IMR-90 (cell line): ENCODE data around the gene FBN1. TPM values are rescaled to one million over a fixed set of nuclear protein-coding genes. Genes with fewer than 3 reads are reported as not detected.

Source experiments
- ATAC-seq: fragments of 200-7000 bp; cut with Tn5 transposase; 2 replicates; pipeline ENCODE4 v1.9.1; 2020; ENCODE audit warnings: low read depth, mild to moderate bottlenecking, moderate library complexity
- BruUV-seq: library from RNA; stranded (reverse); fragments of 400-500 nt; replicated peaks from 2 replicates; lab custom pipeline; 2021; lab: Mats Ljungman, UMichigan
- CTCF ChIA-PET: fragments of 300-600 bp; formaldehyde crosslinking; extraction: SDS; loops from one replicate; lab custom pipeline; 2021; ENCODE audit warnings: antibody characterized with exemption; lab: Yijun Ruan, JAX
- POLR2A ChIA-PET: fragments of 300-600 bp; sonication (Branson Sonifier 250); formaldehyde crosslinking; loops from one replicate; lab custom pipeline; 2022; ENCODE audit warnings: antibody characterized with exemption; ENCODE audit not compliant: unreplicated experiment; lab: Charles Lee
- DNase-seq: peaks from one replicate; pipeline ENCODE4 v3.0.0; 2013
- H2AFZ ChIP-seq: replicated peaks from 2 replicates; pipeline ENCODE3; 2013; ENCODE audit warnings: low read length, mild to moderate bottlenecking; ENCODE audit not compliant: poor library complexity
- H2AK5ac ChIP-seq: 2 replicates; pipeline ENCODE4 v1.6.1; 2013; ENCODE audit warnings: low read depth, low read length, inconsistent platforms
- H2AK9ac ChIP-seq: replicated peaks from 2 replicates; pipeline ENCODE3; 2013; ENCODE audit warnings: mild to moderate bottlenecking, low read depth, low read length, moderate library complexity; ENCODE audit not compliant: poor library complexity
- H2BK120ac ChIP-seq: 2 replicates; pipeline ENCODE4 v1.6.1; 2013; ENCODE audit warnings: low read depth, low read length, inconsistent platforms
- H2BK15ac ChIP-seq: 3 replicates; pipeline ENCODE4 v1.6.1; 2013; ENCODE audit warnings: low read depth, low read length, inconsistent platforms
- H2BK20ac ChIP-seq: 2 replicates; pipeline ENCODE4 v1.6.1; 2013; ENCODE audit warnings: low read depth, mild to moderate bottlenecking, inconsistent platforms, low read length, moderate library complexity
- H2BK5ac ChIP-seq: 2 replicates; pipeline ENCODE4 v1.6.1; 2013; ENCODE audit warnings: mild to moderate bottlenecking, low read depth, low read length, inconsistent platforms; ENCODE audit not compliant: poor library complexity, severe bottlenecking
- H3K14ac ChIP-seq: replicated peaks from 2 replicates; pipeline ENCODE4 v1.6.1; 2013; ENCODE audit warnings: low read depth, low read length, inconsistent platforms
- H3K18ac ChIP-seq: 2 replicates; pipeline ENCODE4 v1.6.1; 2013; ENCODE audit warnings: low read depth, low read length, control low read depth
- H3K23ac ChIP-seq: 2 replicates; pipeline ENCODE4 v1.6.1; 2013; ENCODE audit warnings: low read depth, low read length, inconsistent platforms
- H3K27ac ChIP-seq: 2 replicates; pipeline ENCODE4 v1.5.1; 2013; ENCODE audit warnings: mild to moderate bottlenecking, control low read depth, low read length; ENCODE audit not compliant: insufficient read depth
- H3K27me3 ChIP-seq: 2 replicates; pipeline ENCODE4 v1.6.1; 2013; ENCODE audit warnings: low read length; ENCODE audit not compliant: control insufficient read depth, insufficient read depth
- H3K36me3 ChIP-seq: 2 replicates; pipeline ENCODE4 v1.6.1; 2013; ENCODE audit warnings: low read length, mixed read lengths; ENCODE audit not compliant: control insufficient read depth, insufficient read depth
- H3K4ac ChIP-seq: 2 replicates; pipeline ENCODE4 v1.6.1; 2013; ENCODE audit warnings: low read depth, low read length, inconsistent platforms
- H3K4me1 ChIP-seq: 2 replicates; pipeline ENCODE4 v1.6.1; 2013; ENCODE audit warnings: low read length, mixed read lengths; ENCODE audit not compliant: control insufficient read depth, insufficient read depth
- H3K4me2 ChIP-seq: 2 replicates; pipeline ENCODE4 v1.6.1; 2013; ENCODE audit warnings: low read depth, mild to moderate bottlenecking, control low read depth, low read length, moderate library complexity
- H3K4me3 ChIP-seq: 2 replicates; pipeline ENCODE4 v1.5.1; 2013; ENCODE audit warnings: low read depth, mild to moderate bottlenecking, control low read depth, low read length, moderate library complexity; ENCODE audit not compliant: insufficient read depth
- H3K56ac ChIP-seq: 2 replicates; pipeline ENCODE4 v1.6.1; 2013; ENCODE audit warnings: low read length, inconsistent platforms; ENCODE audit not compliant: insufficient read depth; ENCODE audit errors: extremely low read depth
- H3K79me1 ChIP-seq, 2 experiments: 2 replicates each; pipeline ENCODE4 v1.6.1; 2013; ENCODE audit warnings: low read length in 2 of 2, inconsistent platforms in 1 of 2, low read depth in 1 of 2
- H3K9ac ChIP-seq: 2 replicates; pipeline ENCODE4 v1.6.1; 2013; ENCODE audit warnings: low read depth, low read length, control low read depth
- H3K9me1 ChIP-seq: 2 replicates; pipeline ENCODE4 v1.6.1; 2013; ENCODE audit warnings: low read length, inconsistent platforms; ENCODE audit not compliant: insufficient read depth
- H3K9me3 ChIP-seq: 2 replicates; pipeline ENCODE4 v1.6.1; 2013; ENCODE audit warnings: low read length; ENCODE audit not compliant: control insufficient read depth, insufficient read depth
- H4K20me1 ChIP-seq: 2 replicates; pipeline ENCODE4 v1.6.1; 2013; ENCODE audit warnings: low read length, inconsistent platforms; ENCODE audit not compliant: insufficient read depth
- H4K5ac ChIP-seq: 2 replicates; pipeline ENCODE4 v1.6.1; 2013; ENCODE audit warnings: mild to moderate bottlenecking, low read depth, low read length, control low read depth
- H4K8ac ChIP-seq, 2 experiments: 2 replicates each; pipeline ENCODE4 v1.6.1; 2013; ENCODE audit warnings: low read depth in 2 of 2, low read length in 2 of 2, control low read depth in 1 of 2, inconsistent platforms in 1 of 2
- H4K91ac ChIP-seq: 2 replicates; pipeline ENCODE4 v1.6.1; 2013; ENCODE audit warnings: low read depth, low read length, inconsistent platforms; ENCODE audit not compliant: insufficient read depth
- CTCF ChIP-seq: conservative IDR thresholded peaks from 2 replicates; pipeline ENCODE4 v1.5.1; 2012; ENCODE audit warnings: mild to moderate bottlenecking, low read depth, low read length, improper control_type of control experiment
- MAFK ChIP-seq: IDR thresholded peaks from 2 replicates; pipeline ENCODE4 v1.6.1; 2012; ENCODE audit warnings: low read depth, low read length, improper control_type of control experiment
- WGBS, 2 experiments: methylation state at CpG; one replicate each; pipeline versions ENCODE4 v1.1.5 to v1.1.7; 2013; ENCODE audit warnings: missing lambda C conversion rate in 2 of 2; ENCODE audit not compliant: insufficient read length in 1 of 2; ENCODE audit errors: extremely low coverage in 2 of 2; 5-methylcytosine and 5-hydroxymethylcytosine counted together
- dilution Hi-C: fragments of 300-500 bp; cut with HindIII; formaldehyde crosslinking; loops from one replicate; pipeline ENCODE4 v1.14.3; 2018; ENCODE audit warnings: low sequenced_read_pairs; ENCODE audit not compliant: unreplicated experiment
- in situ Hi-C: fragments of 300-500 bp; cut with MboI; formaldehyde crosslinking; loops from 3 replicates; pipeline ENCODE4 v1.14.3; 2019; ENCODE audit warnings: low sequenced_read_pairs, inconsistent platforms, mixed read lengths
- intact Hi-C: fragments of 100-400 bp; cut with micrococcal nuclease; formaldehyde crosslinking; loops from 2 replicates; pipeline ENCODE4 v1.10.0; 2022
- polyA plus RNA-seq, 3 experiments: library from polyadenylated mRNA; depleted of rRNA; stranded (reverse); fragments of >200 nt; gene quantifications; 2 replicates each; pipeline ENCODE4 v1.2.3, GENCODE V29; 2012; ENCODE audit warnings: low replicate concordance in 1 of 3
- total RNA-seq: library from RNA; depleted of rRNA; stranded (reverse); fragments of >200 nt; gene quantifications from 2 replicates; pipeline ENCODE4 v1.2.3, GENCODE V29; 2012

FBN1 gene
- total and polyA plus RNA-seq, 2 of the 4 experiments (the other 2 are of a cell fraction) = 134 to 283 TPM

DNA sequence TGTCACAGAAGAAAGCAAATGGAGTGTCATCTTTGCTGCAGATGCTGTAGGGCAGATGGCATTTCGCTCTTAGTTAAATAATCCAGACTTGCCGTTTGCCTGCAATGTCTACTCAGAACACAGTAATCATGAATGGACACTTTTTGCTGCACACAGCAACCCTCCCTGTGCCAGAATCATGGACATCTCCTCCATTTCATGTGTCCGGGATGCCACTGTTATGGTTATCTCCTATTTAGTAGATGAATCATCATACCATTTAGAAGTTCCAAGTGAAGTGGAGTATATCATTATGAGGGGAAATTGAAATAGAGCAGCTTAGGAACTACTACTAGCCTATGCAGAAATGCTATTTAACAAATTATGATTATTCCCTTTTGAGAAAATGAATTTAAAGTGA lies 195.8 kb downstream of the FBN1 start:
- H3K4me1 ChIP-seq = peaks cover 7% of the 10 kb centered on the region

More for the DNA sequence above, 195.8 kb downstream of the FBN1 start:
- peak overlapping the region; percentile 16; the same call in 1 of the 2 replicates for H3K14ac ChIP-seq
- H4K5ac ChIP-seq = no peak overlapping the region
- H4K8ac ChIP-seq = 0 out of 4 replicates have a peak overlapping the region, but pooled peaks of 1 of the 2 experiments have one; percentile 11
- H3K9me1 ChIP-seq = peaks cover 7% of the 10 kb centered on the region; the same call in 1 of the 2 replicates
- H2BK15ac ChIP-seq = peak overlapping the region; percentile 46; the same call in 1 of the 3 replicates
- no peaks in the 10 kb centered on the region for H3K9me3 ChIP-seq
- intact Hi-C loops (no loop called here), in situ Hi-C loops (no loop called here), dilution Hi-C loops (no loop called here)
- peaks cover 0 to 19% of the 10 kb centered on the region in 2 experiments; a peak in 3 of 4 replicates for H3K79me1 ChIP-seq
- no peak overlapping the region for H3K9ac ChIP-seq
- DNase-seq (peak; percentile 71), ATAC-seq (peak; percentile 89)
- H3K27ac ChIP-seq = peak overlapping the region; percentile 45; the same call in 1 of the 2 replicates
- H3K36me3 ChIP-seq = peaks cover 41% of the 10 kb centered on the region
- peak overlapping the region; percentile 25 for H2BK5ac ChIP-seq
- ChIA-PET CTCF (no interaction called here), POLR2A (no interaction called here)
- 55% methylated on average over 2 of the region's 3 CpGs; no CpG with 5 or more reads in 1 of the 2 experiments for WGBS, 2 experiments
- peak overlapping the region; percentile 20; the same call in 1 of the 2 replicates for H3K4me2 ChIP-seq
- peak overlapping the region; percentile 58 for H2BK120ac ChIP-seq
- no TSS peak for BruUV-seq
- peak overlapping the region; percentile 55 for H3K4ac ChIP-seq
- H4K20me1 ChIP-seq = no peaks in the 10 kb centered on the region
- no peak for TF ChIP-seq CTCF
- peak; percentile 26; the same call in 1 of the 2 replicates for TF ChIP-seq MAFK
- H3K27me3 ChIP-seq = no peaks in the 10 kb centered on the region
- no peak overlapping the region for H2AK9ac ChIP-seq
- H4K91ac ChIP-seq = peak overlapping the region; percentile 74; the same call in 1 of the 2 replicates
- H2AFZ ChIP-seq = no peak overlapping the region
- H3K56ac ChIP-seq = no peak overlapping the region
- H3K18ac ChIP-seq = peak overlapping the region; percentile 48
- peak overlapping the region; percentile 62; the same call in 1 of the 2 replicates for H2AK5ac ChIP-seq
- no peak overlapping the region for H3K4me3 ChIP-seq
- H2BK20ac ChIP-seq = peak overlapping the region; percentile 67; the same call in 1 of the 2 replicates
- no peak overlapping the region for H3K23ac ChIP-seq
